ENCODE measurements around the gene POU6F2.
"Not testable (repeated sequence)": the region's sequence is repeated elsewhere in the genome, so short reads cannot be mapped to it uniquely, and the experiment has no call there.

Gene POU6F2

GRCh38 chr7:39005461-39005860, 27.8 kb downstream of the POU6F2 start:
- TF ChIP-seq EZH2phosphoT487 (IDR thresholded peaks at IDR 0.05; ENCODE audit: borderline replicate concordance, low read length) (no peak), CTCF (IDR thresholded peaks at IDR 0.05; ENCODE audit: low read depth, low read length, poor library complexity, severe bottlenecking) (no peak)

GRCh38 chr7:39013049-39013939, 35.6 kb downstream of the POU6F2 start:
- not testable (repeated sequence) for H3K4me3 ChIP-seq (ENCODE audit: low read length); H3K9me2 ChIP-seq (replicated peaks; ENCODE audit: control insufficient read depth, low read length); H3K4me1 ChIP-seq (ENCODE audit: control insufficient read depth, low read length); H3K36me3 ChIP-seq (ENCODE audit: control insufficient read depth, low read length); H4K20me1 ChIP-seq (ENCODE audit: control insufficient read depth, insufficient read depth, low read depth, low read length); H3K27ac ChIP-seq (ENCODE audit: low read depth, low read length); H3F3A ChIP-seq (ENCODE audit: control insufficient read depth, insufficient read depth); H3K9me3 ChIP-seq (ENCODE audit: control insufficient read depth, insufficient read depth, low read length); H3K4me2 ChIP-seq (ENCODE audit: low read length); H3K79me2 ChIP-seq (ENCODE audit: control insufficient read depth, low read length); H3K27me3 ChIP-seq (ENCODE audit: control insufficient read depth, low read length)

More at GRCh38 chr7:39005461-39005860, 27.8 kb downstream of the POU6F2 start:
- no peaks in the 10 kb centered on the region for H3K36me3 ChIP-seq (ENCODE audit: control insufficient read depth, low read length)
- no peak overlapping the region for H3K4me2 ChIP-seq (ENCODE audit: low read length)
- no peaks in the 10 kb centered on the region for H3K79me2 ChIP-seq (ENCODE audit: control insufficient read depth, low read length)
- H4K20me1 ChIP-seq (ENCODE audit: control insufficient read depth, insufficient read depth, low read depth, low read length) = no peaks in the 10 kb centered on the region
- H3K27me3 ChIP-seq (ENCODE audit: control insufficient read depth, low read length) = no peaks in the 10 kb centered on the region
- no peaks in the 10 kb centered on the region for H3K9me2 ChIP-seq (replicated peaks; ENCODE audit: control insufficient read depth, low read length)
- H3K4me3 ChIP-seq (ENCODE audit: low read length) = no peak overlapping the region
- no peak overlapping the region for H3K27ac ChIP-seq (ENCODE audit: low read depth, low read length)
- no peaks in the 10 kb centered on the region for H3K4me1 ChIP-seq (ENCODE audit: control insufficient read depth, low read length)
- no peaks in the 10 kb centered on the region for H3K9me3 ChIP-seq (ENCODE audit: control insufficient read depth, insufficient read depth, low read length)
- no peaks in the 10 kb centered on the region for H3F3A ChIP-seq (ENCODE audit: control insufficient read depth, insufficient read depth)

GRCh38 chr7:39016609-39017008, 38.9 kb downstream of the POU6F2 start:
- H3K27me3 ChIP-seq (ENCODE audit: control insufficient read depth, low read length) = no peaks in the 10 kb centered on the region
- no peak overlapping the region for H3K4me2 ChIP-seq (ENCODE audit: low read length)
- no peak overlapping the region for H3K4me3 ChIP-seq (ENCODE audit: low read length)
- H3K36me3 ChIP-seq (ENCODE audit: control insufficient read depth, low read length) = no peaks in the 10 kb centered on the region
- no peaks in the 10 kb centered on the region for H3F3A ChIP-seq (ENCODE audit: control insufficient read depth, insufficient read depth)
- no peaks in the 10 kb centered on the region for H3K9me2 ChIP-seq (replicated peaks; ENCODE audit: control insufficient read depth, low read length)
- H3K27ac ChIP-seq (ENCODE audit: low read depth, low read length) = no peak overlapping the region
- H4K20me1 ChIP-seq (ENCODE audit: control insufficient read depth, insufficient read depth, low read depth, low read length) = no peaks in the 10 kb centered on the region
- H3K4me1 ChIP-seq (ENCODE audit: control insufficient read depth, low read length) = no peaks in the 10 kb centered on the region
- H3K9me3 ChIP-seq (ENCODE audit: control insufficient read depth, insufficient read depth, low read length) = no peaks in the 10 kb centered on the region
- no peaks in the 10 kb centered on the region for H3K79me2 ChIP-seq (ENCODE audit: control insufficient read depth, low read length)
- TF ChIP-seq EZH2phosphoT487 (IDR thresholded peaks at IDR 0.05; ENCODE audit: borderline replicate concordance, low read length) = no peak
- no peak for TF ChIP-seq CTCF (IDR thresholded peaks at IDR 0.05; ENCODE audit: low read depth, low read length, poor library complexity, severe bottlenecking)

GRCh38 chr7:39017369-39017915, 39.7 kb downstream of the POU6F2 start:
- Histone ChIP-seq H3K79me2 (ENCODE audit: control insufficient read depth, low read length) (no peaks in the 10 kb centered on the region), H3K4me3 (ENCODE audit: low read length) (no peak overlapping the region), H3K9me3 (ENCODE audit: control insufficient read depth, insufficient read depth, low read length) (no peaks in the 10 kb centered on the region), H3K9me2 (replicated peaks; ENCODE audit: control insufficient read depth, low read length) (no peaks in the 10 kb centered on the region), H3F3A (ENCODE audit: control insufficient read depth, insufficient read depth) (no peaks in the 10 kb centered on the region), H3K4me1 (ENCODE audit: control insufficient read depth, low read length) (no peaks in the 10 kb centered on the region), H3K36me3 (ENCODE audit: control insufficient read depth, low read length) (no peaks in the 10 kb centered on the region), H3K27me3 (ENCODE audit: control insufficient read depth, low read length) (no peaks in the 10 kb centered on the region), H3K27ac (ENCODE audit: low read depth, low read length) (no peak overlapping the region), H4K20me1 (ENCODE audit: control insufficient read depth, insufficient read depth, low read depth, low read length) (no peaks in the 10 kb centered on the region), H3K4me2 (ENCODE audit: low read length) (no peak overlapping the region)
- TF ChIP-seq EZH2phosphoT487 (IDR thresholded peaks at IDR 0.05; ENCODE audit: borderline replicate concordance, low read length) (no peak), CTCF (IDR thresholded peaks at IDR 0.05; ENCODE audit: low read depth, low read length, poor library complexity, severe bottlenecking) (no peak)

Data from DOHH2 (cell line).